SK-N-MC (cell line): ENCODE measurements around the gene CTSD.

Experiments used
- DNase-seq: peaks from one replicate; pipeline ENCODE4 v3.0.0-alpha.2; 2011; ENCODE audit warnings: low read depth, low spot score
- H3K27ac ChIP-seq: fragments of 200-600 bp; sonication (generic); 2 replicates; pipeline ENCODE4 v1.5.1; 2016; ENCODE audit warnings: mixed run types
- H3K36me3 ChIP-seq: fragments of 200-600 bp; sonication (generic); 2 replicates; pipeline ENCODE4 v1.6.1; 2017; ENCODE audit warnings: antibody characterized with exemption, low read length, mixed read lengths; ENCODE audit not compliant: insufficient read depth
- H3K4me3 ChIP-seq: fragments of 200-600 bp; sonication (generic); 2 replicates; pipeline ENCODE4 v1.5.1; 2016
- H3K9ac ChIP-seq: fragments of 200-600 bp; sonication (generic); 2 replicates; pipeline ENCODE4 v1.8.0; 2017; ENCODE audit warnings: mixed run types, mixed read lengths; ENCODE audit not compliant: insufficient read length
- H3K9me3 ChIP-seq: fragments of 200-600 bp; sonication (generic); 2 replicates; pipeline ENCODE4 v1.6.1; 2017; ENCODE audit warnings: low read depth, mild to moderate bottlenecking, antibody characterized with exemption, low read length, moderate library complexity, mixed read lengths
- EZH2 ChIP-seq: fragments of 200-600 bp; sonication (generic); IDR thresholded peaks from one replicate; pipeline ENCODE4 v1.6.1; 2017; ENCODE audit warnings: antibody characterized with exemption
- FOXP2 ChIP-seq: optimal IDR thresholded peaks from 2 replicates; pipeline ENCODE3; 2011; ENCODE audit warnings: mild to moderate bottlenecking, moderate library complexity; ENCODE audit not compliant: insufficient read depth; ENCODE audit errors: extremely low read length, control extremely low read depth
- POLR2AphosphoS5 ChIP-seq: IDR thresholded peaks from 2 replicates; pipeline ENCODE4 v1.6.1; 2012; ENCODE audit warnings: mild to moderate bottlenecking, low read depth, low read length, borderline replicate concordance

The CTSD gene

GRCh38 chr11:1748636-1749394 lies 14.9 kb downstream of the CTSD start:
- H3K27ac ChIP-seq: no peak overlapping the region
- no peak overlapping the region for H3K9ac ChIP-seq
- H3K9me3 ChIP-seq: no peaks in the 10 kb centered on the region
- no peak overlapping the region for H3K4me3 ChIP-seq
- no peak for DNase-seq
- no peak for TF ChIP-seq POLR2AphosphoS5
- no peaks in the 10 kb centered on the region for H3K36me3 ChIP-seq

GRCh38 chr11:1747753-1748635 lies 15.7 kb downstream of the CTSD start:
- Histone ChIP-seq H3K9me3 (no peaks in the 10 kb centered on the region), H3K4me3 (no peak overlapping the region), H3K9ac (no peak overlapping the region), H3K27ac (no peak overlapping the region), H3K36me3 (no peaks in the 10 kb centered on the region)
- no peak for DNase-seq
- TF ChIP-seq FOXP2 (no peak), EZH2 (no peak), POLR2AphosphoS5 (no peak)

GRCh38 chr11:1746956-1747752 lies 16.6 kb downstream of the CTSD start:
- no peak for DNase-seq
- Histone ChIP-seq H3K36me3 (no peaks in the 10 kb centered on the region), H3K27ac (no peak overlapping the region), H3K4me3 (no peak overlapping the region), H3K9me3 (no peaks in the 10 kb centered on the region), H3K9ac (no peak overlapping the region)
- TF ChIP-seq FOXP2: no peak
- TF ChIP-seq EZH2: no peak
- TF ChIP-seq POLR2AphosphoS5: no peak

GRCh38 chr11:1746511-1746931 lies 17.2 kb downstream of the CTSD start:
- TF ChIP-seq POLR2AphosphoS5: no peak
- no peak for TF ChIP-seq EZH2
- no peak for TF ChIP-seq FOXP2
- no peaks in the 10 kb centered on the region for H3K36me3 ChIP-seq
- no peak overlapping the region for H3K9ac ChIP-seq
- H3K4me3 ChIP-seq: no peak overlapping the region
- H3K27ac ChIP-seq: no peak overlapping the region
- DNase-seq: no peak
- no peaks in the 10 kb centered on the region for H3K9me3 ChIP-seq

DNA sequence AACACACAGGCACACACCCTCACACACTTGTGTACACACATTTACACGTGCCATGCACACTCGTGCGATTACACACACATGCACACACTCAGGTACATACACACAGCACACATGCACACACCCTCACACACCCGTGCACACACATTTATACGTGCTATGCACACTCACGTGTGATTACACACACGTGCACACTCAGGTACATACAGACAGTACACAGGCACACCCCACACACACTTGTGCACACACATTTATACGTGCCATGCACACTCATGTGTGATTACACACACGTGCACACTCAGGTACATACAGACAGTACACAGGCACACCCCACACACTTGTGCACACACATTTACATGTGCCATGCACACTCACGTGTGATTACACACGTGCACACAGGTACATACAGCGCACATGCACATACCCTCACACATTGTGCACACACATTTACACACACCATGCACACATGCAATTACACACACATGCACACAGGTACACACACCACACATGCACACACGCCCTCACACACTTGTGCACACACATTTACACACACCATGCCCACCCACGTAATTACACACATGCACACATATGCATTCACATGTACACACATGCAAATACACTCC lies 17.9 kb downstream of the CTSD start:
- Histone ChIP-seq H3K9ac (no peak overlapping the region), H3K36me3 (no peaks in the 10 kb centered on the region), H3K9me3 (no peaks in the 10 kb centered on the region), H3K4me3 (no peak overlapping the region), H3K27ac (no peak overlapping the region)
- TF ChIP-seq FOXP2 (no peak), EZH2 (no peak), POLR2AphosphoS5 (no peak)
- no peak for DNase-seq

- Histone ChIP-seq H3K9ac (no peak overlapping the region), H3K4me3 (no peak overlapping the region), H3K36me3 (no peaks in the 10 kb centered on the region), H3K9me3 (no peaks in the 10 kb centered on the region), H3K27ac (no peak overlapping the region)
- DNase-seq: no peak
- TF ChIP-seq FOXP2 (no peak), POLR2AphosphoS5 (no peak)
Observed at GRCh38 chr11:1744891-1745700, 18.6 kb downstream of the CTSD start.

DNA sequence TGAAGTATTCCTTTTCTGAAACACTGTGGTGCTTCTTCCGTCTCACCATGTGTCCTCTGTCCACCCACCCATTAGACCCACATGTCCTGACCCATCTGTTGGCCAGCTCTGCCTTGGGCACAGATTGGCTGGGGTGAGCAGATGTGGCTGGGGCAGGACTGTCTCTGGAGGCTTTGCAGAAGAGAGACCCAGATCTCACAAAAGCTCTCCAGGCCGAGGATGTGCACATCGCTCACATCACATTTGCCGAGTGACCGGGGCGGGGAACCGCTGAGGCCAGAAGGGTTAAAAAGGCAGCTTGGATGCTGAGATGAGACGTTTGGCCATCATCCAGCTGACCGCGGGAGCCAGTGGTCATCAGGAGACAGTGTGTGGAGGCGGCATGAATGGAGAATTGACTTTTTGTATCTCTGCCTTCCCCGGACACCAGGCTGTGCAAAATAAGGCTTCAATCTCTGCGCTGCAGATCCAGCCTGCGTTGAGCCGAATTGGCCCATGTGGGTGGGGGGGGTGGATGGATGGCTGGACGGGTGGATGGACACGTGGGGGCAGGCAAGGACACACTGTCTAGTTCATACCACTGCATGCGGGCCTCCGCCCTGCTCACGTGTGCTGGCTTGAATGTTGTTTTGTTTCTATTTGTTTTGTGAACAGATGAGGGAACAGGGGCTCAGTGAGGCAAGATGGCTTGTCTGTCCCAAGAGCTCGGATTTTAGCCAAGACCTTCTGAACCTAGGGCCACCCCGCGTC lies 19.4 kb downstream of the CTSD start:
- Histone ChIP-seq H3K9ac (no peak overlapping the region), H3K27ac (no peak overlapping the region), H3K4me3 (no peak overlapping the region), H3K36me3 (no peaks in the 10 kb centered on the region), H3K9me3 (no peaks in the 10 kb centered on the region)
- TF ChIP-seq POLR2AphosphoS5: no peak
- TF ChIP-seq FOXP2: no peak
- TF ChIP-seq EZH2: no peak
- DNase-seq: no peak
